Mesodermal cell (in vitro differentiated cells): ENCODE data around the gene CNKSR3. TPM values are rescaled to one million over a fixed set of nuclear protein-coding genes. Genes with fewer than 3 reads are reported as not detected.
"Not testable (repeated sequence)": the region's sequence is repeated elsewhere in the genome, so short reads cannot be mapped to it uniquely, and the experiment has no call there.

Experiments used
- H3K27ac ChIP-seq: 2 replicates; pipeline ENCODE4 v1.7.0; 2013; ENCODE audit warnings: mild to moderate bottlenecking, low read depth, low read length, moderate library complexity; ENCODE audit not compliant: severe bottlenecking
- H3K36me3 ChIP-seq: 2 replicates; pipeline ENCODE4 v1.7.1; 2013; ENCODE audit warnings: mild to moderate bottlenecking, low read length, moderate library complexity; ENCODE audit not compliant: control insufficient read depth, insufficient read depth
- H3K4me1 ChIP-seq: one replicate; pipeline ENCODE4 v1.7.1; 2013; ENCODE audit warnings: mild to moderate bottlenecking, low read length; ENCODE audit not compliant: insufficient read depth, control insufficient read depth, poor library complexity, severe bottlenecking
- H3K4me3 ChIP-seq: 2 replicates; pipeline ENCODE4 v1.7.0; 2013; ENCODE audit warnings: low read length, control low read depth, mild to moderate bottlenecking; ENCODE audit not compliant: insufficient read depth, poor library complexity, severe bottlenecking; ENCODE audit errors: extremely low read depth
- H3K9me3 ChIP-seq: 2 replicates; pipeline ENCODE4 v1.7.1; 2013; ENCODE audit warnings: mild to moderate bottlenecking, low read length, moderate library complexity; ENCODE audit not compliant: control insufficient read depth
- WGBS, 2 experiments: methylation state at CpG; one replicate each; pipeline ENCODE4 v1.1.5; 2013; ENCODE audit warnings: missing lambda C conversion rate in 2 of 2; ENCODE audit not compliant: insufficient coverage in 2 of 2; 5-methylcytosine and 5-hydroxymethylcytosine counted together
- polyA plus RNA-seq, 2 experiments: library from polyadenylated mRNA; stranded (reverse); fragments of 50-300 nt; gene quantifications; one replicate each; pipeline ENCODE4 v1.2.3, GENCODE V29; 2013

The CNKSR3 gene
- 7.8 TPM for polyA plus RNA-seq (2013, experiment 1 of 2)
- polyA plus RNA-seq (2013, experiment 2 of 2): 7.5 TPM

DNA sequence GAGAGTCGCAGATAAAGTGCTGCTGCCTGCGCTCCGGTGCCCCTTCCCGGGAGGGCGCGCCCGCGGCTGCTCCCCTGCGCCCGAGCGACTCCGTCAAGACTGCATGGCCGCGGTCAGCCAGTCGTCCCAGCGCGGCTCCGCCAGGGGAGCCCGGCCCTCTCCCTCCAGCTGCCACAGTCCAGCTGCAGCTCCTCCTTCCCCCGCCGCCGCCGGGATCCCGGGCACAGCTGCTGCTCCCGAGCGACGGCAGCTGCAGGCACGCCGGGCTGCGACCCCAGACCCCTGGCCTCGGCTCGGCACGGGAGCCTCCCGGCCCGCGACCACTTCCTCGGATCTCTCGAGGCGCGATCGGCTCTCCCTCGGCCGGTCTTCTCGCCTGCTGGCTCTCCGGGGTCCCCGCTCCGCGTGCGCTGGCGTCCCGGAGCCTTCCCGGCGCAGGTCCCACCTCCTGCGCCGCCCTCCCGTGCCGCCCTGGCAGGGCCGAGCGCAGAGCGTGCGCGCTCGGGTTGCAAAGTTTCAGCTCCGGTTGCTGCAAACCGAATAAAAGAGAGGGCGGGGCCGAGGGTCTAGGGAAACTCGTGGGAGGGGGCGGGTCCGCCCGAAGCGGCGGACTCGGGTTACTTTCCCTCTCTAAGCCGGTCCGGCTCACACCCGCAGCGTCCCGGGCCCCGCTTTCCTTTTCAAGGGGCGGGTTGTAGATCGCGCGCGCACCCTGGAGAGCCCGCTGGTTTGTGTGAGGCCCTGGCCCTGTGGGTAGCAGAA, at the start of gene CNKSR3:
CNKSR3 (minus strand) TSS at position 542 of the 762 bp plus-strand sequence. CDS start 571 bp downstream, outside the sequence.
- Histone ChIP-seq H3K9me3 (no peaks in the 10 kb centered on the region), H3K4me1 (peaks cover 4% of the 10 kb centered on the region), H3K36me3 (peaks cover 3% of the 10 kb centered on the region), H3K27ac (peak within 1 kb of the TSS; percentile 77), H3K4me3 (peak within 1 kb of the TSS; percentile 67)
- 0 to 1% methylated on average over 34 to 79 of the region's 86 CpGs for WGBS, 2 experiments

DNA sequence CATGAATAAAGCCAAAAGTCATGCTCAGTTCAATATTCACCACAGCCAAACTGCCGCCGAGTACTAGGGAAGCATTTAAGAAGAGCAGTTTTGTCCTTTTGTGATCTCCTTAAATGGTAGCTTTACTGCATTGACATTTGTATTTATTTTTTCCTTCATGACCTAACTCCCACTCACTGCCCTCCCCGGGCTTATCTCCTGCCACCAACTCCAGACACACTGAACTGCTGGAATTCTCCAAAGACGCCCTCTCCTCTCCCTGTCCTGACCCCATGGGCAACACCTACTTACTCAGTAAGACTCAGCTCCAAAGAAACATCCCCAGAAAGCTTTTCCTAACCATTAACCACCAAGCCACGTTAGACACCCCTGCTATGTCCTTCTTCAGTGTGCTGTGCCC, 48.5 kb upstream of the CNKSR3 start:
- H3K4me3 ChIP-seq: no peak overlapping the region
- H3K36me3 ChIP-seq: no peaks in the 10 kb centered on the region
- WGBS, 2 experiments: 86 to 89% methylated on average over 3 to 5 of the region's 5 CpGs
- no peaks in the 10 kb centered on the region for H3K9me3 ChIP-seq
- H3K27ac ChIP-seq: no peak overlapping the region
- peaks cover 6% of the 10 kb centered on the region for H3K4me1 ChIP-seq

DNA sequence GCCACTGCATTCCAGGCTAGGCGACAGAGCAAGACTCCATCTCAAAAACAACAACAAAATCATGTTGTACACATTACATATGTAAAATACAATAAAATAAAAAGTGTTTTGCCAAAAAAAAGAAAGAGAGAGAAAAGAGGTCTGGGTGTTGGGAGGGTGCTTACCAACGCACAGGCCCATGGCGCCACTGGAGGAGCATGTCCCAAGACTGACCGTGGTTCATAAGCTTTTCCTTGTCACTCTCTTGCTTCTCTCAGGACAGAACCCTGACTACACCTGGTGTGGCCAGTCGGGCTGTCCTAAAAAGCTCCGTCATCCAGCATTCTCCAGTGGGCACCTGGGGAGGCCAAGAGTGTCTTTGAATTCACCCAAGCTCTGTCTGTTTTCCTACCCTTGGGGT, 48.0 kb upstream of the CNKSR3 start:
- Histone ChIP-seq H3K36me3 (no peaks in the 10 kb centered on the region), H3K4me3 (no peak overlapping the region), H3K4me1 (peaks cover 6% of the 10 kb centered on the region), H3K9me3 (no peaks in the 10 kb centered on the region), H3K27ac (no peak overlapping the region)
- 94 to 100% methylated on average over 3 to 5 of the region's 6 CpGs for WGBS, 2 experiments

DNA sequence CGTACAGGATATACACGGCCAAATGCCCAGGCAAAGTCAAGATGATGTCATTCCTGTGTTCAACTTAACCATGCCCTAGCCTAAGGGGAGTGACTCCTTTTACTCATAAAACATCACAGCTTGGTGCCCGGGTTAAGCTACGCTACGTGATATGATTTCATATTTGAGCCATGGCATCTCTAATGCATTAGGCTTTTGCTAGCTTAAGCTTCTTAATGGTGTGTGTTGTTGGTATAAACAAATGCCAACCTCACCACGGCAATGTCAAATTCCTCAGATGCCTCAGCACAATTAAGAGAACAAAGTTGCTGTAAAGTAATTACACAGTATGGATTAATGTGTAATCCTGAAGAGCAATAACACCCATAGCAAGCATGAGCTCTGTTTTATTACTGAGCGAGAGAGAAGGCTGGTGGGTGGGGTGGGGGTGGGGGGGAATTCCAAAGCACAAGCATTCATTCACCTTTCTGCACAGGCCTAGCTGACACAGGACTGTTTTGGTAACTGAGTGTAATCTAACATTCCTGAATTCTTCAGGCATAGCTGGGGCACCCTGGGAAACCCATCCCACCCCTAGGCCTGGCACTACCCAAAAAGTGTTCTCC, 44.7 kb upstream of the CNKSR3 start:
- H3K9me3 ChIP-seq: no peaks in the 10 kb centered on the region
- 75 to 100% methylated on average over 2 of the region's 7 CpGs for WGBS, 2 experiments
- H3K4me1 ChIP-seq: peaks cover 6% of the 10 kb centered on the region
- peak overlapping the region; percentile 17 for H3K27ac ChIP-seq
- no peak overlapping the region for H3K4me3 ChIP-seq
- no peaks in the 10 kb centered on the region for H3K36me3 ChIP-seq

DNA sequence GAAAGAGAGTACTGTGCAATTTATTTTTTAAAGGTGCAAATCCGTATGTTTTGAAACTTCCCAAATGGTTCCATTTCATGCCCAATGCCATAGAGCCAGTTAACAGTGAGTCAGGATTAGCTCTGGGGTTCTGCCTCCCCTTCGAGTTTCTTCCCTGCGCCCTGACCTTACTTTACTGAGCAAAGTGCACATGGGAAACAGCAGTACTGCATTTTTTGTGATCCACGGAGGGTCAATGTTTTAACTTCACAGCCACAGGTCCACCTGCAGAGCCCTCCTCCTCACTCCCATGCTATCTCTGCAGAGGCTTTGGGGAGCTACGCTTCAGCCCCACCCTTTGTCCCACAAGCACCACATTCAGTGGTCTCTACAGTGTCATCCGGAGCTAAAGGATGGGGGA, 44.0 kb upstream of the CNKSR3 start:
- Histone ChIP-seq H3K27ac (peak overlapping the region; percentile 17), H3K4me3 (no peak overlapping the region), H3K36me3 (no peaks in the 10 kb centered on the region), H3K4me1 (peaks cover 6% of the 10 kb centered on the region), H3K9me3 (no peaks in the 10 kb centered on the region)
- 93 to 97% methylated on average over 3 to 5 of the region's 6 CpGs for WGBS, 2 experiments

DNA sequence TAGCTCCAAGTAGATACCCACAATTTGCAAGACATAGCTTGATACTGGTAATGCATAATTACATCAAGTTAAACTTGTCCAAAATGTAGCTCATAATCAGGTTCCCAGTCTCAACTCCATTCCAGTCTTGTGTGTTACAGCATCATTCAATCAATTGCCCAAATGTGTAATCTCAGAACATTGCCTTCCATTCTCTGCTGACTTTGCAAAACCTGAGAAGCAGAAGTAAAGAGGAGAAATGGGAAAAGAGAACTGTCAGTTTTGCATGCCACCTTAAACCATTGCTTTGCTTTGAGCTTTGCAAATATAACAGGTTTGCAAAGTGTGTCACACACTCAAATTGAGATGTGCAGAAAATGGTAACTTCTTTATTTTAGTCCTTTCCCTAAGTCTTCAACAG, 40.3 kb upstream of the CNKSR3 start:
- Histone ChIP-seq H3K9me3 (no peaks in the 10 kb centered on the region), H3K27ac (no peak overlapping the region), H3K4me3 (no peak overlapping the region), H3K36me3 (no peaks in the 10 kb centered on the region), H3K4me1 (peaks cover 6% of the 10 kb centered on the region)

DNA sequence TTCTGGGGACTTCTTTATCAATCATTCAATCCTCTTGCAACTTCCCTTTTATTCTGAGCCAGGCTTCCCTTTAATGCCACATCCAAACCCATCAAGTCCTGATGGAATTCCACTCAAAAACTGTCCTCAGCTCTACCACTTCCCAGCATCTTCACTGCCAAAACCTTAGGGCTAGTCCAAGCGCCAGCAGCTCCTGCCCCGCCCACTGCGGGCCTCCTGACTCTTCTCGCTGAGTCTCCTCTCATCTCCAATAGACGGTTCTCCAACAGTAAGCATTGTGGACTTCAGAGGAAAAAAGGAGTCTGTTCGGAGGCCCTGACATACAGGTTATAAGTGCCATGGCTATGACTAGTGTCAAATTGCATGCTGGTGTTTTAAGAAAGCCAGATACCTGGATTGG, 38.7 kb upstream of the CNKSR3 start:
- Histone ChIP-seq H3K36me3 (no peaks in the 10 kb centered on the region), H3K4me3 (no peak overlapping the region), H3K27ac (no peak overlapping the region), H3K9me3 (no peaks in the 10 kb centered on the region), H3K4me1 (no peaks in the 10 kb centered on the region)
- WGBS, 2 experiments: 93 to 100% methylated on average over 2 to 4 of the region's 6 CpGs

DNA sequence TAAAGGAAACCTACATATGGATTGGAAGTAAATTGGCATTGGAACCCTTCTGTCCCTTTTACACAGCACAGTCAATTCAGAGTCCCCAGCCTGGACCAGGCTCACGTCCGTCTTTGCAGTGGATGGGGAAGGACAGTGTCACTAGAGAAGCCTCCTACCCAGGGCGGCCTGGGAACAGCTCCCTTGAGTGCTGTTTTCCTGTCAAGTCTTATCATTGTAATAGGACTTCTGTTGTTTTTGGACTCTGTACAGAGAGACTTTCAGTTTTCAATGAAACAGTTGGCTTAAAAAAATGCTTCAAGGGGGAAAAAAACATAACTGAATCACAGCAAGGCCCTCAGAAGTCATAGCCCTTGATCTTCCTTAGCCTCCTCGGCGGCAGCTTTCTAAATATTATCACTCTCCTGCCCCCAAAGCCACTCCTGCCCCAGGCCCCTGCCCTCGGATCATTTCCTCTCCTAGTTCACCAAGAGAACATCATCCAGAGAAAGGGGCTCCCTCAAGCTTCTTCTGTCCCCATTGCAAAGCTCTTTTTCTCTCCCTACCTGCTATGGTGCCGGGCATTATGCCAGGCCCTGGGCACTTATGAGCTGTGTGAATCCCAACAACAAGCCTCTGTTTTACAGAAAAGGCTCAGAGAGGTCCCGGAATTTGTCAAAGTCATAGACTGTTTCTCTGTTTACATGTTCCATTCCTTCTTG, 37.8 kb upstream of the CNKSR3 start:
- H3K9me3 ChIP-seq: no peaks in the 10 kb centered on the region
- no peaks in the 10 kb centered on the region for H3K36me3 ChIP-seq
- H3K4me3 ChIP-seq: no peak overlapping the region
- 90 to 92% methylated on average over 5 of the region's 8 CpGs for WGBS, 2 experiments
- no peaks in the 10 kb centered on the region for H3K4me1 ChIP-seq
- H3K27ac ChIP-seq: no peak overlapping the region

DNA sequence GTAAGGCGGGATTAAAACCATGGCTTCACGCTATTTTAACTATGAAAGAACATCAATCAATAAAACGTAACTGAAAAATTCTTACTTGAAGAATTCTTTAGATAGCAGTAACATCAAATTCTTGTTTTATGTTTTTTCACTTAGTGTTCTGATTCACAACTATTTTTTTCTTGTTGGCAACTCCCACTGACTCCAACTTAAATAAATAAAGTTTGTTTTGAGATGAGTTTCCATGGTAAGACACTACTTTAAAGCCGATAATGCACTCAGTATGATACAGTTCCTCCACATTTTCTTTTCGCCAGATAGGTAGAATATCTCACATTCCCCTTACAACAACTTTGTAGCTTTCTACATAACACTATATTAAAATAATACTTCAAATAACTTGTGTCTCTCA, 33.1 kb upstream of the CNKSR3 start:
- Histone ChIP-seq H3K36me3 (no peaks in the 10 kb centered on the region), H3K4me1 (no peaks in the 10 kb centered on the region), H3K4me3 (no peak overlapping the region), H3K27ac (no peak overlapping the region), H3K9me3 (no peaks in the 10 kb centered on the region)
- WGBS, 2 experiments: 86 to 94% methylated on average over 2 of the region's 5 CpGs

DNA sequence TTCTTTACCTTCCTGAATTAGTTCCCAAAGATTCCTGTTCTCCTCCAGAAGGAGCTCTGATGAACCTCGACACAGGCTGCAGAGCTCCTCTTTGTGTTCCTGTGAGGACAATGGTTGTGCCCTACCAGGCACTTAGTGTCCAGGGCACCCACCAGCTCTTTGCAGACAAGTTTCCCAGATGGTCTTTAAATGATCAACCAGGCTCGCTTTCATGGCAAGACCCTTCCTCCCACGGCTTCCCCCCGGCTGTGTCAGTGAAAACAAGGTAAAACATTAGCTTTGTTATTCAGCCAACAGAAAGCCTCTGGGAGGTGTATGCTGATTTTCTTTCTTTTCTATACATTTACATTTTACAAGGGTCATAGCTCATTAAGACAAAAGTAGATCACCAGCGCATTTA, 32.3 kb upstream of the CNKSR3 start:
- no peaks in the 10 kb centered on the region for H3K36me3 ChIP-seq
- H3K4me1 ChIP-seq: no peaks in the 10 kb centered on the region
- 7 to 13% methylated on average over 1 to 4 of the region's 5 CpGs for WGBS, 2 experiments
- H3K4me3 ChIP-seq: no peak overlapping the region
- no peaks in the 10 kb centered on the region for H3K9me3 ChIP-seq
- H3K27ac ChIP-seq: peak overlapping the region; percentile 32

DNA sequence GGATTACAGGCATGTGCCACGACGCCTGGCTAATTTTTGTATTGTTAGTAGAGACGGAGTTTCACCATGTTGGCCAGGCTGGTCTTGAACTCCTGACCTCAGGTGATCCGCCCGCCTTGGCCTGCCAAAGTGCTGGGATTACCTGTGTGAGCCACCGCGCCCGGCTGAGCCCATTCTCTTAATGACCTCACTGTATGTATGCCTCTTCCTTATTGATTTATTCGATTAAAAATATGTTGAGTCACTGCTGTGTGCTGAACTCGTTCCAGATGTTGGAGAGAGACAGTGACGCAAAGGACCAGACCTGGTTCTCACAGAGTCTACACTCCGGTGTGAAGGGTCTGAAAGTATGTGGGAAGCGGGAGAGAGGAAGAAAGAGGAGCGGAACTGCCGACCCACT, 31.4 kb upstream of the CNKSR3 start:
- 92 to 95% methylated on average over 8 to 11 of the region's 15 CpGs for WGBS, 2 experiments
- H3K36me3 ChIP-seq: not testable (repeated sequence)

More for the DNA sequence above, 31.4 kb upstream of the CNKSR3 start:
- H3K9me3 ChIP-seq, H3K27ac ChIP-seq, H3K4me3 ChIP-seq, H3K4me1 ChIP-seq: not testable (repeated sequence)
